DMS153 (cell line): ENCODE results near the gene THUMPD2.
"Not testable (repeated sequence)": the region's sequence is repeated elsewhere in the genome, so short reads cannot be mapped to it uniquely, and the experiment has no call there.

Experiments
- DNase-seq: peaks from one replicate; lab custom pipeline; 2025; lab: John Stamatoyannopoulos, UW

The THUMPD2 gene

DNA sequence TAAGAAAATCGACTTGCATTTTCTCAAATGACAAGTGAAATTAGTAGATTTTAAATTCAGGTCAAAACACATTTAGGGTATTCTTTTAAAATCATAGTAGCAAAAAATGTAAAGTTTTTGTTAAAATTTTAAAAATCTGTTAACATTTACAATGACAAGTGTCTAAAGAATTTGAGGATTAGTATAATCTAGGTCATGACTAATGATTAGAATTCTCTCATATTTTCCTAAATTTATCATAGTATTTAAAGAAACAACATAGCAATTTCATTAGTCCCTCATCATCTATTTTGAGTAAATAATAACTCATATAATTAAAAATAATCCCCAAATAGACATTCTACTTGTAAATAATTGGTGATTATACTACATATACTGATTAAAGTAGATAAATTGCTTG lies 23.6 kb downstream of the THUMPD2 start:
- no peak for DNase-seq

DNA sequence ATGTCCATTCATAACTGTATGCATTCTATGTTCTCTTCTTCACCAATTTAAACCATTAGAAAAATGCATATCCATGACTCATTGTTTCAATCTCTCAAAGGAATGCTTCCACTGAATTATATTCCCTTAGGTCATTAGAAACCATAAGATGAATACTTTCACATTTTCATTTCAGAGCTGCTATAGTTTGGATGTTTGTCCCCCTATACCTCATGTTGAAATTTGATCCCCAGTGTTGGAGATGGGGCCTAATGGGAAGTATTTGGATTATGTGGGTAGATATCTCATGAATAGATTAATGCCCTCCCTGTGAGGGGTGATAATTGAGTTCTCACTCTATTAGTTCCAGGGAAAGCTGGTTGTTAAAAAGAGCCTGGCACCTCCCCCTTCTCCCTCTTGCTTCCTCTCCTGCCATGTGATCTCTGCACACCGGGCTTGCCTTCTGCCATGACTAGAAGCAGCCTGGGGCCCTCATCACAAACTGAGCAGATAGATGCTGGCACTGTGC lies 35.7 kb downstream of the THUMPD2 start:
- DNase-seq = no peak

DNA sequence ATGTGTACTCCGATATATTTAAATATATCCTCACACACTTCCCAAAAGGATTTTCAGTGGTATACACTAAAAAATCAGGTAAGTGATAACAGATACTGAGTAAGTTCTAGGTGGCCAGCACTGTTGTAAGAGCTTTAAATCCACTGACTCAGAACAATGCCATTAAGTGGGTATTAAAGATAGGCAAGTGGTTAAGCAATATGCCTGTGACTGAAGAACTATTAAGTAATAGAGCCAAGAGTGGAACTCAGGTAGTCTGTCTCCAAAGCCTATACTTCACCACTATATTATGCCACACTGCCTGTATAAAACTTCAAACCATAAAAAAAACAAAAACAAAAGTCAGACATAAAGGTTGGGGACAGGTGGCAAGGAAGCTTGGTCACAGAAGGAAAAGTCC lies 37.2 kb downstream of the THUMPD2 start:
- DNase-seq = no peak

DNA sequence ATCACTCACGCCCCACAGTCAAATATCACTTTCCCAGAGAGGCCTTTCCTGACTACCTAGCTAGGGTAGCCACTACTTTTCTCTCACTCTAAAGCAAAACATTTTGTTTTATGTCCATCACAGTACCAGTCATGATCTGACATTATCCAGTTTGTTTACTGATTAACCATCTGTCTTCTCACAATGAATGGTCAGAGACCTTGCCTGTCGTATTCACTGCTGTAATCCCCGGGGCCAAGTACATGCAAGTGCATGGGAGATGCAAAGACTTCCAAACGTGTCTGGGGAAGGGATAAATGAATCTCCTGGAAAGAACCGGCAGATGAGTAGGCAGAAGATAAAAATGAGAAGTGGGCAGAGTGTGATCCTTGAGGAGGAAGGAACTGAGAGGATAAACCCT lies 39.7 kb downstream of the THUMPD2 start:
- DNase-seq = no peak

DNA sequence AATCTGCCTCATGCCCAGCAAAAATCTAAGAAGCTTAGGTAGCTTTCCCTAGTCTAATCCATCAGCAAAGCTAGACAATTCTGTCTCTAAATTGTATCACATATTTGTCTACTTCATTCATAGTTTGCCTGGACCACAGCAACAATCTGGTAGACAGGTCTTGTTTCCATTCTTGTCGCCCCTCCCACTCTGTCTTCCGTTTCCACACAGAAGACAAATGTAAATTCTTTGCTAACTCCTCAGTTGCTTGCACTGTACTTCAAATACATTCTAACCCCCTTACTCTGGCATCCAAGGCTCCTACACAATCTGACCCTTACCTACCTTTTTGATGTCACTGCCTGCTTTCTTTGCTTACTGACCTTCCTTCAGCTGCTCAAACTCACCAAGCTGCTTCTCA lies 40.1 kb downstream of the THUMPD2 start:
- DNase-seq = no peak

DNA sequence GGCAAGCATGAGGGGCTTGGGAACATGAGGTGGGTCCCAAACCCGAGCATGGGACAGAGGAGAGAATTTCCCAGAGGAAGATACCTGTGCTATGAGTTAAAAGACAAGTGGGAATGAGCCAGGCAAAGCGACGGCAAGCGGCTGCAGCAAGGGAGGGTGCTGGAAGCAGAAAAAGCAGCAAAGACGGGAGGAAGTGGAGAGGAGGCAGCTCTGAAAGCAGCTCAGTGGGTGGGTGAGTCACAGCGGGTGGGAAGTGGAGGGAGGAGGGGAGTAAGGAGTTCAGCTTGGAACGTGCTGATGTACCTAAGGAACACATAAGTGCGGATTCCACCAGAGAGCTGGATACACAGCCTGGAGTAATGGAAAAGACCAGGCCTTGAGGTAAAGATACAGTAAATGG lies 41.4 kb downstream of the THUMPD2 start:
- no peak for DNase-seq

DNA sequence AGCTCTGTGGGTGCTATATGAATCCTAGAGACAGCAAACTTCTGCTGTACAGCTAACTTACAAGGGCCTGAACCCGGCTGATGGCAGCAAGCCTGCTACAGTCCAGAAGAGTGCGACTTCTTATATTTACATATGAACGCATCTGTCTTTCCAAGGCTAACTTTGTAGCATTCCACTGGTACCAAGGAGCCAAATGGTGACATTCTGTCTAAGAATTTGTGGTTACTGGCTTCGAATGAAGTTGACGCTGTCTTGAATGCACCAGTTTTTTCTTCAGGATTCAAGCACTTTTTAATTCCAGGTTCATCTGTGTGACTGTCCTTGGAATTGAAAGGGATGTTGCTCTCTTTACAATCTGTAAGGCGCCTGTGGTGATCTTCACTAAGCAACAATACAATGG lies 42.4 kb downstream of the THUMPD2 start:
- DNase-seq = no peak

DNA sequence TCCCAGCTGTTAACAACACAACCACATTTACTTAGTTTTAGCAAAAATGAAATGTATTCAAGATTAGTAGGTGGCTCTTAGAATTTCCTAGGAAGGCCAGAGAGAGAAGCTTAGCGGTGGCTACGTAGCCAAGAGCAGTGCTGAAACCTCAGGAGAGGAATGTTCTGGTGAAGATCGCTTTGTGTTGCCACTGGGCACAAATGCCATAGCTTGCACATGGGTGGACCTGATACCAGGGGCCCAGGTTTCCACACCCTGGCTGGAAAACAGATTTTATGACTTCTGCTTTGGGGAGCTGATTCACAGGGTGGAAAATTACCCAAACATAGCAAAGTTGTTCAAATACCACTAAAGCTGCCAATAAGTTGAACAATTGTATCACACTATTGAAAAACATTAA lies 43.4 kb downstream of the THUMPD2 start:
- DNase-seq = no peak

DNA sequence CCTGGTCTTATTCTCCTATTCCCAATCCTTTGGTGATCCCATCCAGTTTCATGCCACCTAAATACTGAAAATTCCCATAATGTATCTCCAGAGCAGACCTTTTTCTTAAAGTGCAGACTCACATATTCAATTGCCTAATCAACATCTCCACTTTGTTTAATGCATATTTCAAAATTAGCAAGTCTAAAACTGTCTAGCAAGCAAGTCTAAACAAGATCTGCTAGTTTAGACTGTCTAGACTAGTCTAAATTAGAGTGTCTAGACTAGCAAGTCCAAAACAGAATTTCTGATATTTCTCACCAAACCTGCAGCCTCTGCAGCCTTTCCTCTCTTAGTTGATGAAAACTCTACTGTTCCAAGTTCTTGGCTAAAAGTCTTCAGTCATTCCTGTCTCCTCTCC lies 44.6 kb downstream of the THUMPD2 start:
- no peak for DNase-seq

DNA sequence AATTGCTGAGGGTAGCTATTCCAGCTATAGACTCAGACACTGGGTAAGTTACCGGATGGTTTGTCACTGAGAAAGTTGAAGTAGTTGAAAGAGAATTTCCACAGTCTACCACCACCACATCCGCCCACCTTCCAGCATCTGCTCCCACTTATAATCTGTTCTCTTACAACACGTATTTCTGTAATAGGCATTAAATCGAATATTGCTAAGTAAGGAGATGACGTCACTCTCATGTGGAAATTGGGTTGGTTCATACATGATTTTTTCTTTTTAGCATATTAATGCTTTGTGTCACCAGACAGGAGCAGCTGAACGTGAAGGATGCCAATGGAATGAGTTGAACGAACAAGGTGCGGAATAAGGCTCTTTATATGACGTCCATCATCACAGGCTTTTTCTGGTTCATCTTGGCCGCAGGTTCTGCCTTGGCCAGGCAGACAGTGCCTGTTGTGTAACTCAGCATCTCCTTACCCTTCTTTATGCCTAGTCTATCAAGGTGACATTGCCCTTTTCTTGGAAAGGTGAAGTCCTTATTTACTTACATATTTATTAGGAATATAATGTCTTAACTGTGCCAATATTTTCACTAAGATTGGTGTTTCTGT lies 45.9 kb downstream of the THUMPD2 start:
- DNase-seq = no peak

DNA sequence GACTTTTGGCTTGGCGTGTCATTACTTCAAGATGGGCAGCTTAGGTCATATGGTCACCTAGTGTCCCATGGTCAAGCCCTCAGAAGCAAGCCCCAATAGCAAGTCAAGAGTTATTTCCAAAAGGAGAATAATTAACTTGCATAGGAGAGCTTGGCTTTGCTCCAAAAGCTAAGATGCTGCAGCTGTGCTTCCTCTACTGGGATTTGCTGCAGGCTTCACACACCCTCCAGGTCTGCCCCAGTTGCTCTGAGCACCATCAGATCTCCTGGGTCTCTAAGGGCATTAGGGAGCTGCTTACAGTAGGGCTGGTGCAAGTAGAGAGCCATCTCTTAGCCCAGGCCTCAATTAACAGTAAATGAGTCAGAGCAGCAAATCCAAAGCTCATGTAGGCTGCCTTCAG lies 46.6 kb downstream of the THUMPD2 start:
- DNase-seq = no peak

DNA sequence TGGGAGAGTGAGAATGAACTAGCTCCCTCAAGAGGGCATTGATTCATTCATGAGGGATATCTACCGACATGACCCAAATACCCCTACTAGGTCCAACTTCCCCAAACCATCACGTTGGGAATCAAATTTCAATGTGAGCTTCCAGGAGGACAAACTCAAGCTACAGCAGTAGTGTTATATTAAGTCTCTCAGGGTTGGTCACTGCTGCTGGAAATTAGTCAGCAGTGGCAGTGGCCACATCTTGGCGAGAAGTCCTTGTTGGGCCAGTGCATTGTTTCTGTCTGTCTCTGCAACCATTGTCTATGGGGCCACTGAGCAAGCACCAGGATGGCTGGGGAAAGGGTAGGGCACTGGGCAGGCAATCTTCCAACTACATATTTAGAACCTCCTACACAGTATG lies 47.5 kb downstream of the THUMPD2 start:
- DNase-seq = no peak

DNA sequence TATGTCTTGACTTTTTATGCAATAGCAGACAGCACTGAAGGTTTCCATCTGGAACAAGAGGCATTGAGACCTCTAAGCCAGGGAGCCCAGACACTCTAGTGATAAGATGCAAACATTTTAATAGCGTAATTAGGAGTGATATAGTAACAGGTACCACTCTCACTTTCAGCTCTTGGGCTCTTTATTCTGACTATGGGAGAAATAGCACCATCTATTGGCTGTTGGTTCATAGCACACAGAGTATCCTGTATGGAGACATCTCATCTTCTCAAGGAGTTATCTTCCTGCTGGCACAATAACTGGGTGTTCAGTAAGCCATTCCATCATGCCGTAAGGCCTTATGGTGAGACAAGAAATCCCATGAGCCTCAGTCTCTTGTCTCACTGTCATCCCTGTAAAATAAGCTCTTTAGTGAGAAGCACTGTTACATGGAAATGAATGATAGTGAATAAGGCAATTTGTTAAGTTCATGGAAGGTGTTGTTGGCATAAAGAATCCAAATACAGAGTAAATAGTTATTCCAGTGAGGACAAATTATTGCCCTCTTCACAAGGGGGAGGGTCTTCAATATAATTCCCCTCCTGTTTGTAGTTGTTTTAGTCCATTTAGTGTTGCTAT lies 48.3 kb downstream of the THUMPD2 start:
- no peak for DNase-seq

DNA sequence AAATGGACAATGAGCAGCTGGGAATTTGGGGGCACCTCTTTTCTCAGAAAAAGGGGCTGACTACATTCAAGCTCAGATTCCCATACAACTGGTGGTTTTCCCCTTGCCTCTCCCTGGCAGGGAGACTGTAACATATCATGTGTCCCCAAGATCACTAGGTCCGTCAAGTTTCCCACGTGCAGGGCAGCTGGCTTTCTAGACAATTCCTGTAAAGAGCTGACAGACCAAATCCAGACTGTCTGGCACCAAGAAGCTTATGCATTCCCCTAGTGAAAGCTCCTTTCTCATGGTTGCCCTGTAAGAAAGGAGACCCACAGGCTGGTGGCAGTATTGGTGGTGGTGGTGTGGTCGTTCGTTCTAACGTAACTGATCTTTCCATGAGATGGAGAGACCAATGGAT lies 48.8 kb downstream of the THUMPD2 start:
- DNase-seq = no peak

DNA sequence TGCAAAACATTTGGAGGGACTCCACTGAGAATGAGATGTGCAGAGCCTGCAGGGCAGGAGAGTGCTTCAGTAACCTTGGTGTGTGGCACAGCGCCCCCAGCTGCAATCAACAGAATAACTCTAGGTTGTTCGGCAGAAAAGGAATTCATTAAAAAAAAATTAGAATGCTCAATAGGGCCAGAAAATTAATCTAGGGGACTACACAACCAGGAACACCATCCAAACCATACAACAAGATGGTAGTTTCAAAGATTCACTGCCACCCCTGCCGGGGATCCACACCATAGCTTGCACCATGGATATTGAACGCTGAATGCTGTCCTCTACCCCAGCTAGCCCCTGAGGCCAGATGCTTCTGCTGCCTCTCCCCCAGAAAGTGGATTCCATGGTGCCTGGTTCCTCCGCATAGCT lies 50.1 kb downstream of the THUMPD2 start:
- DNase-seq = no peak

DNA sequence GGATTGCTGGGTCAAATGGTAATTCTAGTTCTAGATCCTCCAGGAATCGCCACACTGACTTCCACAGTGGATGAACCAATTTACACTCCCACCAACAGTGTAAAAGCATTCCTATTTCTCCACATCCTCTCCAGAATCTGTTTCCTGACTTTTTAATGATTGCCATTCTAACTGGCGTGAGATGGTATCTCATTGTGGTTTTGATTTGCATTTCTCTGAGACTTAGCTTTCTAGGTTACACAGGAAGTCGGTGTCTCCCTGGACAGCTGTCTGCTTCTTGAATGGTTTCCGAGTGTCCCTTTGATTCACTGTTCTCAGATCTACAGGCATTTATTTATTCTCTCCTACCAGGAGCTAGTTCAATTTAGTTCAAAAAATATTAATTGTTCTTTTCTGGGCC lies 51.0 kb downstream of the THUMPD2 start:
- DNase-seq = not testable (repeated sequence)

DNA sequence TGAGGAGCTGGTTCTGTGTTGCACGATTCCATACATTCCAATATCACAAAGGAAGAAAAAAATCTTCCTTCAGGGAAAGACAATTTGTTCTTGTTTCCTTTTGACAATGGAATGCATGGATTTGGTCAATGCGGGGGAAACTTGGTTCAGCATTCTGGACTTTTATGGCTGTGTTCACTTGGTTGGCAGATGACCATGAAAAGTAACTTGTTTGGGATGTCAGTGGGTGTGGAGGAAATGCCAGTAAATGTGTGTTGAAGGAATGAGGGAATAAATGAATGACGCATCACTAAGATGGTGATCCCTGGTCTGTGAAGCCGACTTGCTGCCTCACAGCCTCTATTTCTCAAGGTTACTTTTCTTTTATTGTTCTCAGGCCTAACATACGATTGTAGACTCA lies 53.7 kb downstream of the THUMPD2 start:
- DNase-seq = no peak

DNA sequence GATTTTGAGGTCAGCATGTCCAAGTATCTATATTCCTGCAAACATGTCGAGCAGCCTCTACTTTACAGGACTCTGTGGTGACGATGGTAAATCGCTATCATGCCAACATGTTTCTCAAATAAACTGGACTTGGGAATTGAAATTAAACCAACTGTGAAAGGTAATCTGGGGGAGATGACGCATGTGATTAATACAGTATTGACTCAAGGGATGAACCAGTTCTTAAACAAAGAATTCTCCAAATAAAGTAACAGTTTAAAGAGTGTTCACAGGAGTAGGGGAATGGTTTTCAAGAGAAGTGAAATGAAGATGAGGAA lies 54.3 kb downstream of the THUMPD2 start:
- DNase-seq = no peak

DNA sequence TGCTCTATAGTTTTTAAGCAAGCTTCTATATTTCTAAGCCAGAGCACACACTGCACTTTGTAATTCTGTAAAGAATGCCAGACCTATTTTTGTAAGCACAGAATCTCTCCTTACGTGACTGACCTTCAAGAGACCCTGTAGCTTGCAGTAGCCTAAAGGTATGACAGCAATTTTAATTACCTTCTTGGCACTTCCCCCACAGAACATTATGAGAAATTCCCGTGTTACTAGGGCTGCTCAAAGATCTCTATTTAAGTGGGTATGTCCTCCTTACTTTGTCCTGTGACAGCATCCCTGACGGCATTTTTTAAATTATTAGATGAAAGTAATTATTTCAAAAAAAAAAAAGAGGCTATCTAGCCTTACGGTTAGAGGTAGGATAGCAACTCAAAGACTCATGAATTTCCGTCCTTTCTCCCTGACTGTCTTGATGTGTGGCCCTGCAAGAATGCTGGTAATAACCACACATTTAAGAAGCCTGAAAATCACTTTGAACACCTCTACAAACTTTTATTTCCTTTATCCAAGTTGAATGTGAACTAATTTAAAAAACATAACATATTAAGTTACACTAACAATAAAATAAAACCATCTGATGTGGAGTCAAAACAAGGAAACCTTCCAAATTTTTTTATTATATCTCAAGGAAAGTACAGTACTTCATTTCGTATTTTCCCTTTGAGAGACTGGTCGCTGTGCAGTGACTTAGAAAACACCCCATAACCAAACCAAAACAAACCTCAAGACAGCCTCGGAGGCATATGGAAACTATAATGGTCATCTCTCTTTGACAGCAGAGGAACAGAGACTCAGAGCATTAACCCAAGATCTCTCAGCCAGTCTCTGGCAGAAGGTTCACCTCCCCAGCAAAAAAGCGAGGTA lies 54.9 kb downstream of the THUMPD2 start:
- no peak for DNase-seq

DNA sequence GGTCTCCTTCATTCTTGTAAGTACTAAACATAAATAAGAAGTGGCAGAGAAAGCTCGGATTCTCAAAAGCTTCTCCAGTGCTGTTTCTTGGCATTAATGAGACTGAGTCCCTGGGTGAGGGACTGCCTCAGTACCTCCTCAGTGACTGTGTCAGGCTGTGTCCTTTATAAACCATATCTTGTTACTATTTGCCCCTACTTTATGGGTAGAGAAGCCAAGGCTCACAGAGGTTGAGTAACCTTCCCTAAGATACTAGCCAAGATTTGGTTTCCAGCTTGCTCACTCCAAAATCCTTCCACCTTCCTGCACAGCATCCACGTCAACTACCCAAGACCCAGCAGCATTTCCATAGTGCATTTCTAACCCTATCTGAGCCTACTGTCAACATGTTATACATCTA lies 55.6 kb downstream of the THUMPD2 start:
- no peak for DNase-seq

DNA sequence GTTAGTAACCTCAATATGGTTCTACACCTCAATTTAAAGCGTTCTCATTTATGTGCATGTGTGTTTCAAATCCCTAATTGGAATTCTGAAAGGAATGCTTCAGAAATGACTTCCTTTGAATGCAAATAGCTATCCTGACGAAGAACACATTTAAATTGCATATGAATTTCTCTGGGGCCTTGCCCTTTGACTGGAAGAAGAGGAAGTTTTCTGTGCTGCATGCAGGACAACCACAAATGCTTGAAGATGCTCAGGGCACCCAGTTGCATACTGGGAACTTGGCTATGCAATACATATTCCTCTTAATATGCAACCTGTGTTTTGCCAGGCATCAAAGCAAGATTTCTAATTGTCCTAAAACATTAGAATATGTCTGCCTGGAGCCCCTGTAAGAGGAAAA lies 58.1 kb downstream of the THUMPD2 start:
- DNase-seq = no peak

DNA sequence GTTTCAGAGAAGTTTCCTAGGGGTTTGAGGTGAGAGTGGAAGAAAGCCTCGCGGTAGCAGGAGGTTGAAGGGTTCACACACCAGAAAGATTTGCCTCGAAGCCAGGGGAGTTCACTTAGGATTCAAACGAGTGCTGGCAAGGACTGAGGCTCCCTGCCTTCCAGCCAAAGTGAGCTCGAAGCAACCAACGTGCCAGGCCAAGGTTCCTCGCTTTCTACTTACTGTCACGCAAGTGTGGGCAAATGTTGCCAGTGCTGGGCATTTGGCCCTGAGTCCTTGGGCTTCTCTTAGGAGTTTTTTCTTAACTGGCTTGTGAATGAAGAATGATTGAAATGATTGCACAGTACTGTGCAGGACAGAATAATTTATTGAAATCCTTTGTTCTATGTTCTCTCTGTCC lies 59.7 kb downstream of the THUMPD2 start:
- DNase-seq = no peak

DNA sequence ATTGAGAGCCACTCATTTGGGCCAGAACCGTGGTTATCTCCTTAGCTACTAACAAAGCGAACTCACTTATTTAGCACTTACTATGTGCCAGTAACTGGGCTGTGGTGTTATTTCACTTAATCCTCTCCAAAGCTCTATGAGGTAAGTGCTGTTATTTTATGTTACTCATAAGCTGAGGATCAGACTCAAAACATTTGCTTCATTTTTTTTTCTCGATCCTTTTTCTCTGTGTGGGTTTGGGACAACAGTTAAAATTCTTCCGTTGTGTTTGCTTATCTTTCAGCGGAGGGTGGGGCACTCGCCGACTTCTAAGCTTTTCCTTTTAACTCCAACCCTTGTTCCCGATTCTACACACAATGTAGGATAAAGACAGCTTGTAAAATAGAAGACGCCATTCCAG lies 60.6 kb downstream of the THUMPD2 start:
- no peak for DNase-seq
